Ovary (tissue), 9 donors: Measurements from ENCODE around the gene RAB9A. TPM values are rescaled to one million over a fixed set of nuclear protein-coding genes. Genes with fewer than 3 reads are reported as not detected.
"Not testable (repeated sequence)": the region's sequence is repeated elsewhere in the genome, so short reads cannot be mapped to it uniquely, and the experiment has no call there.

Source experiments
- DNase-seq, 5 donors: peaks; one replicate each; pipeline ENCODE4 v3.0.0-alpha.2; 2019 to 2020
- H3K27ac ChIP-seq, 2 donors: fragments of 200-600 bp; one replicate each; pipeline versions ENCODE4 v1.5.1 to v1.8.0; 2019 to 2022
- H3K27me3 ChIP-seq: fragments of 200-600 bp; one replicate; pipeline ENCODE4 v1.8.0; 2022
- H3K36me3 ChIP-seq: fragments of 200-600 bp; sonication (generic); one replicate; pipeline ENCODE4 v1.5.1; 2019
- H3K4me1 ChIP-seq: one replicate; pipeline ENCODE4 v1.8.1; 2013; ENCODE audit warnings: mild to moderate bottlenecking, moderate library complexity; ENCODE audit not compliant: insufficient read depth
- H3K4me3 ChIP-seq: fragments of 200-600 bp; sonication (generic); one replicate; pipeline ENCODE4 v1.5.1; 2017
- H3K9me3 ChIP-seq, 2 donors: fragments of 200-600 bp in 1 of 2; sonication (generic) in 1 of 2; one replicate each; pipeline versions ENCODE4 v1.5.1 to v1.8.1; 2013 to 2019; ENCODE audit warnings: mild to moderate bottlenecking in 1 of 2, moderate library complexity in 1 of 2
- CTCF ChIP-seq, 3 donors: fragments of 450-650 bp in 2 of 3; fragments of 200-600 bp in 1 of 3; IDR thresholded peaks; one replicate each; pipeline versions ENCODE4 v1.5.1 to v1.8.0; 2016 to 2022; ENCODE audit warnings: antibody characterized with exemption in 3 of 3, mild to moderate bottlenecking in 1 of 3
- EP300 ChIP-seq: sonication (generic); formaldehyde crosslinking; IDR thresholded peaks from one replicate; pipeline ENCODE4 v1.6.1; 2017; ENCODE audit warnings: antibody characterized with exemption
- POLR2A ChIP-seq: fragments of 450-650 bp; IDR thresholded peaks from one replicate; pipeline ENCODE4 v1.6.1; 2017; ENCODE audit warnings: antibody characterized with exemption, mild to moderate bottlenecking, moderate library complexity
- WGBS, 3 donors: extraction: QIAGEN DNeasy Blood & Tissue Kit in 1 of 3; methylation state at CpG; one replicate each; pipeline versions ENCODE4 v1.1.5 to v1.1.7; 2013 to 2017; 5-methylcytosine and 5-hydroxymethylcytosine counted together
- intact Hi-C, 4 donors: fragments of 100-400 bp; cut with DNase I; formaldehyde crosslinking; loops; one replicate each; pipeline versions ENCODE4 v1.11.0 to v1.15.1; 2022 to 2023
- polyA plus RNA-seq, 2 donors: library from polyadenylated mRNA; stranded (reverse); fragments of 200-250 nt in 1 of 2; fragments of 350-450 nt in 1 of 2; fragmentation: Illumina TruSeq in 1 of 2; extraction: RNeasy Lipid Tissue Mini Kit (QIAGEN cat#74804) in 1 of 2; gene quantifications; one replicate each; pipeline ENCODE4 v1.2.3, GENCODE V29; 2013 to 2014
- total RNA-seq, 7 donors: library from RNA; depleted of rRNA in 2 of 7; stranded (reverse); fragments of >200 nt in 2 of 7; fragmentation: NEBNext Ultra II Directional in 3 of 7; extraction: Animal tissue kit (Norgen Biotek cat#: 25700) in 3 of 7; gene quantifications; one replicate each; pipeline versions ENCODE4 v1.1.0 to v1.2.4, GENCODE V29; 2016 to 2023
- donor health status: DM: no; HTN: no; CAD: no; lungs with moderate emphysema.
- donor health status: DM: no; HTN: no; CAD: no.
- donor health status: Bipolar disorder and iron deficiency.
- donor health status: DM: yes; HTN: yes; CAD: no.
- donor health status: DM: no; HTN: no; CAD: no.
- donor health status: DM: yes; HTN: yes; CAD: no.

Gene RAB9A
- total and polyA plus RNA-seq, 9 donors = 22.3 to 46.3 (median 29.2) TPM

- DNase-seq = no peak
- intact Hi-C loops = no loop called here
- H3K4me1 ChIP-seq = no peaks in the 10 kb centered on the region
- no peak overlapping the region for H3K4me3 ChIP-seq
- H3K27me3 ChIP-seq = no peaks in the 10 kb centered on the region
- H3K36me3 ChIP-seq = no peaks in the 10 kb centered on the region
- WGBS, 3 donors = 88 to 95% (median 94%) methylated on average over 5 of the region's 5 CpGs
- no peaks in the 10 kb centered on the region for H3K9me3 ChIP-seq
- TF ChIP-seq POLR2A = no peak
- TF ChIP-seq CTCF (IDR thresholded peaks at IDR 0.05) = no peak
- no peak for TF ChIP-seq EP300
- no peak overlapping the region for H3K27ac ChIP-seq
These were observed 18.7 kb upstream of the RAB9A start for GRCh38 chrX:13670197-13670596.

GRCh38 chrX:13673016-13673415, 15.9 kb upstream of the RAB9A start:
- intact Hi-C loops = no loop called here
- Histone ChIP-seq H3K4me3 (no peak overlapping the region), H3K4me1 (no peaks in the 10 kb centered on the region), H3K36me3 (no peaks in the 10 kb centered on the region), H3K27ac (no peak overlapping the region), H3K9me3 (no peaks in the 10 kb centered on the region), H3K27me3 (no peaks in the 10 kb centered on the region)
- DNase-seq = no peak
- TF ChIP-seq CTCF (IDR thresholded peaks at IDR 0.05) = no peak

GRCh38 chrX:13676885-13677284, 12.0 kb upstream of the RAB9A start:
- Histone ChIP-seq H3K36me3 (no peaks in the 10 kb centered on the region), H3K4me3 (no peak overlapping the region), H3K27ac (no peak overlapping the region), H3K9me3 (no peaks in the 10 kb centered on the region), H3K4me1 (no peaks in the 10 kb centered on the region), H3K27me3 (no peaks in the 10 kb centered on the region)
- DNase-seq = no peak
- no peak for TF ChIP-seq POLR2A
- no peak for TF ChIP-seq CTCF (IDR thresholded peaks at IDR 0.05)
- TF ChIP-seq EP300 = no peak
- intact Hi-C loops = no loop called here

- intact Hi-C loops, H3K9me3 ChIP-seq, H3K27me3 ChIP-seq, H3K4me3 ChIP-seq, H3K27ac ChIP-seq, DNase-seq, H3K36me3 ChIP-seq, H3K4me1 ChIP-seq: not testable (repeated sequence)
- 88 to 95% (median 94%) methylated on average over 4 of the region's 4 CpGs for WGBS, 3 donors
These were observed 9.2 kb upstream of the RAB9A start for GRCh38 chrX:13679700-13680099.

GRCh38 chrX:13681595-13681994, 7.3 kb upstream of the RAB9A start:
- DNase-seq = no peak
- Histone ChIP-seq H3K36me3 (no peaks in the 10 kb centered on the region), H3K27me3 (no peaks in the 10 kb centered on the region), H3K4me1 (no peaks in the 10 kb centered on the region), H3K9me3 (no peaks in the 10 kb centered on the region), H3K27ac (no peak overlapping the region), H3K4me3 (no peak overlapping the region)
- TF ChIP-seq POLR2A (no peak), CTCF (IDR thresholded peaks at IDR 0.05) (no peak), EP300 (no peak)
- intact Hi-C loops = no loop called here
- WGBS, 3 donors = 69 to 78% (median 77%) methylated on average over 7 of the region's 7 CpGs
